ENCODE measurements around the gene DMPK.
A peak's percentile ranks its signal among the peaks of the same experiment; 100 is the strongest.

The DMPK gene

DNA sequence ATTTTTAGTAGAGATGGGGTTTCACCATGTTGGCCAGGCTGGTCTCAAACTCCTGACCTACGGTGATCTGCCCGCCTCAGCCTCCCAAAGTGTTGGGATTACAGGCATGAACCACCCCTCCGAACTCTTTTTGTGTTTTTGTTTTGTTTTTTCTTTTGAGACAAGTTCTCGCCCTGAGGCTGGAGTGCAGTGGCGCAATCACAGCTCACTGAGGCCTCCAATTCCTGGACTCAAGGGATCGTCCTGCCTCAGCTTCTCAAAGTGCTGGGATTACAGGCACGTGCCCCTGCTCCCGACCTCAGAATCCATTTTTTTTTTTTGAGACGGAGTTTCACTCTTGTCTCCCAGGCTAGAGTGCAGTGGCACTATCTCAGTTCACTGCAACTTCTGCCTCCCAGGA, 24.6 kb downstream of the DMPK start:
- Histone ChIP-seq H3K4me3 (ENCODE audit: insufficient read depth in 1 of 2, low read depth in 1 of 2, low read length in 2 of 2) (no peak overlapping the region), H2AK5ac (ENCODE audit: low read length, severe bottlenecking) (no peak overlapping the region), H3K27ac (ENCODE audit: low read length, poor library complexity, severe bottlenecking) (no peak overlapping the region), H2AFZ (ENCODE audit: low read depth, low read length) (no peak overlapping the region), H2BK15ac (ENCODE audit: low read depth, poor library complexity, severe bottlenecking) (no peak overlapping the region), H3K9ac (ENCODE audit: low read length) (no peak overlapping the region), H3K23ac (ENCODE audit: low read length in 2 of 2) (no peak overlapping the region), H2BK120ac (ENCODE audit: low read depth, low read length) (no peak overlapping the region), H3K36me3 (ENCODE audit: control insufficient read depth in 1 of 2, insufficient read depth in 2 of 2, low read depth in 1 of 2, low read length in 2 of 2) (peaks cover 0 to 3% of the 10 kb centered on the region in 2 experiments), H3K4ac (ENCODE audit: low read depth in 1 of 2, low read length in 2 of 2) (no peak overlapping the region), H2BK12ac (ENCODE audit: low read length in 2 of 2) (no peak overlapping the region), H4K91ac (ENCODE audit: low read length) (no peak overlapping the region), H3K4me1 (ENCODE audit: control insufficient read depth, insufficient read depth, low read depth, low read length) (peaks cover 4% of the 10 kb centered on the region), H2BK5ac (ENCODE audit: low read depth, low read length, poor library complexity, severe bottlenecking) (no peak overlapping the region), H3K18ac (ENCODE audit: low read depth in 1 of 2, low read length in 2 of 2) (no peak overlapping the region), H3K9me3 (ENCODE audit: control insufficient read depth, low read length) (no peaks in the 10 kb centered on the region), H4K8ac (ENCODE audit: low read length) (no peak overlapping the region), H3K79me1 (replicated peaks; ENCODE audit: low read length, poor library complexity, severe bottlenecking) (no peaks in the 10 kb centered on the region), H3K4me2 (ENCODE audit: low read length, poor library complexity, severe bottlenecking) (no peak overlapping the region), H3K14ac (ENCODE audit: low read length in 2 of 2) (no peak overlapping the region), H3K27me3 (ENCODE audit: control insufficient read depth in 1 of 2, insufficient read depth in 1 of 2, low read length in 2 of 2) (peaks cover 4 to 9% of the 10 kb centered on the region in 2 experiments)
- 85% methylated on average over 9 of the region's 9 CpGs for WGBS
- DNase-seq, result no peak

DNA sequence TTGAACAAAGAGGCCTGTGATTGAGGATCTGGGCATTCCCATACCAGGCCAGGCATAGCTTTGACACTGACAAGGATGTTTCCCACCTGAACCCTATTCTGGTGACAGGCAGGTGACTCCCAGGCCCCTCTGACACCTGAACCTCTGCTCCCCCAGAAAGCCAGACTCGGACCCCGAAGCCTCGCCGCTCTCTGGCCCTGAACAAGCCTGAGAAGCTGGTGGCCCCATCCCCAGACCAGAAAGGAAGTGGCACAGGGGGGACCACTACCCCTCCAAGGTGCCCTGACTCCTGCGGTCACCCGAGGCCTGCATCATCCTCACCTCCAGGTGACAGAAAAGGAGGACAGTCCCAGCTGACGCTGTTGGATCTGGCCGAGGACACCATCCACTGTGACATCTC, 28.0 kb downstream of the DMPK start:
- H3K14ac ChIP-seq (ENCODE audit: low read length in 2 of 2), result no peak overlapping the region
- H3K79me1 ChIP-seq (replicated peaks; ENCODE audit: low read length, poor library complexity, severe bottlenecking), result no peaks in the 10 kb centered on the region
- no peak overlapping the region for H3K23ac ChIP-seq (ENCODE audit: low read length in 2 of 2)
- no peak overlapping the region for H4K8ac ChIP-seq (ENCODE audit: low read length)
- no peak overlapping the region for H3K4me2 ChIP-seq (ENCODE audit: low read length, poor library complexity, severe bottlenecking)
- H3K4me1 ChIP-seq (ENCODE audit: control insufficient read depth, insufficient read depth, low read depth, low read length), result peaks cover 4% of the 10 kb centered on the region
- no peak overlapping the region for H3K18ac ChIP-seq (ENCODE audit: low read depth in 1 of 2, low read length in 2 of 2)
- no peak overlapping the region for H3K4ac ChIP-seq (ENCODE audit: low read depth in 1 of 2, low read length in 2 of 2)
- no peak overlapping the region for H2BK12ac ChIP-seq (ENCODE audit: low read length in 2 of 2)
- H2BK5ac ChIP-seq (ENCODE audit: low read depth, low read length, poor library complexity, severe bottlenecking), result no peak overlapping the region
- H3K27me3 ChIP-seq (ENCODE audit: control insufficient read depth in 1 of 2, insufficient read depth in 1 of 2, low read length in 2 of 2), result peaks cover 0 to 4% of the 10 kb centered on the region in 2 experiments
- no peak overlapping the region for H2AFZ ChIP-seq (ENCODE audit: low read depth, low read length)
- H2BK120ac ChIP-seq (ENCODE audit: low read depth, low read length), result no peak overlapping the region
- H3K9ac ChIP-seq (ENCODE audit: low read length), result no peak overlapping the region
- H3K9me3 ChIP-seq (ENCODE audit: control insufficient read depth, low read length), result no peaks in the 10 kb centered on the region
- 96% methylated on average over 8 of the region's 8 CpGs for WGBS
- no peak for DNase-seq
- no peak overlapping the region for H2AK5ac ChIP-seq (ENCODE audit: low read length, severe bottlenecking)
- H3K36me3 ChIP-seq (ENCODE audit: control insufficient read depth in 1 of 2, insufficient read depth in 2 of 2, low read depth in 1 of 2, low read length in 2 of 2), result no peaks in the 10 kb centered on the region
- H3K27ac ChIP-seq (ENCODE audit: low read length, poor library complexity, severe bottlenecking), result no peak overlapping the region
- no peak overlapping the region for H3K4me3 ChIP-seq (ENCODE audit: insufficient read depth in 1 of 2, low read depth in 1 of 2, low read length in 2 of 2)
- H4K91ac ChIP-seq (ENCODE audit: low read length), result no peak overlapping the region
- no peak overlapping the region for H2BK15ac ChIP-seq (ENCODE audit: low read depth, poor library complexity, severe bottlenecking)

DNA sequence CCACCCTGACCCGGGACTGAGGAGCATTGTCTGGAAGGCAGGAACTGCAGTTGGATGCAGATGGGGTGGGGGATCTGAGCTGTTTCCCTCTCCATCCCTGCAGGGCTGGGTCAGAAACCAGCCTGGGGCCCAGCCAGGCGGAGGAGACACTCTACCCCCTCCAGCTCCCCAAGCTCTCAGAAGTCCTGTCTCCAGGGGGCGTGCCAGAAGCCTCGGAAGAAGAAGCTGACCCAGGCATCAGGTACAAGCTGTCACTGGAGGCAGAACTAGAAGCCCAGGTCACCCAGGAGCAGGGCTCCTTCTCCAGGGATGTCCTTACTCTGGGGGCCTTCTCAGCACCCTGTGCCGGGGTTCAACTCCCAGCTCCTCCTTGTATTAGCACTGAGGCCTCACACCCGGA, 28.7 kb downstream of the DMPK start:
- Histone ChIP-seq H3K18ac (ENCODE audit: low read depth in 1 of 2, low read length in 2 of 2) (peak overlapping the region in 1 of 2 experiments; percentile 30), H2BK120ac (ENCODE audit: low read depth, low read length) (no peak overlapping the region), H3K14ac (ENCODE audit: low read length in 2 of 2) (peak overlapping the region in 1 of 2 experiments; percentile 26), H2AFZ (ENCODE audit: low read depth, low read length) (peak overlapping the region; percentile 15), H3K4me1 (ENCODE audit: control insufficient read depth, insufficient read depth, low read depth, low read length) (peaks cover 4% of the 10 kb centered on the region), H2AK5ac (ENCODE audit: low read length, severe bottlenecking) (no peak overlapping the region), H3K9me3 (ENCODE audit: control insufficient read depth, low read length) (no peaks in the 10 kb centered on the region), H3K27ac (ENCODE audit: low read length, poor library complexity, severe bottlenecking) (no peak overlapping the region), H3K4ac (ENCODE audit: low read depth in 1 of 2, low read length in 2 of 2) (no peak overlapping the region), H4K91ac (ENCODE audit: low read length) (no peak overlapping the region), H2BK12ac (ENCODE audit: low read length in 2 of 2) (no peak overlapping the region), H3K79me1 (replicated peaks; ENCODE audit: low read length, poor library complexity, severe bottlenecking) (no peaks in the 10 kb centered on the region), H3K4me3 (ENCODE audit: insufficient read depth in 1 of 2, low read depth in 1 of 2, low read length in 2 of 2) (no peak overlapping the region), H4K8ac (ENCODE audit: low read length) (no peak overlapping the region), H3K9ac (ENCODE audit: low read length) (no peak overlapping the region), H3K23ac (ENCODE audit: low read length in 2 of 2) (no peak overlapping the region), H3K27me3 (ENCODE audit: control insufficient read depth in 1 of 2, insufficient read depth in 1 of 2, low read length in 2 of 2) (peaks cover 0 to 4% of the 10 kb centered on the region in 2 experiments), H3K36me3 (ENCODE audit: control insufficient read depth in 1 of 2, insufficient read depth in 2 of 2, low read depth in 1 of 2, low read length in 2 of 2) (no peaks in the 10 kb centered on the region), H2BK15ac (ENCODE audit: low read depth, poor library complexity, severe bottlenecking) (no peak overlapping the region), H2BK5ac (ENCODE audit: low read depth, low read length, poor library complexity, severe bottlenecking) (no peak overlapping the region), H3K4me2 (ENCODE audit: low read length, poor library complexity, severe bottlenecking) (no peak overlapping the region)
- no peak for DNase-seq
- 63% methylated on average over 6 of the region's 6 CpGs for WGBS

DNA sequence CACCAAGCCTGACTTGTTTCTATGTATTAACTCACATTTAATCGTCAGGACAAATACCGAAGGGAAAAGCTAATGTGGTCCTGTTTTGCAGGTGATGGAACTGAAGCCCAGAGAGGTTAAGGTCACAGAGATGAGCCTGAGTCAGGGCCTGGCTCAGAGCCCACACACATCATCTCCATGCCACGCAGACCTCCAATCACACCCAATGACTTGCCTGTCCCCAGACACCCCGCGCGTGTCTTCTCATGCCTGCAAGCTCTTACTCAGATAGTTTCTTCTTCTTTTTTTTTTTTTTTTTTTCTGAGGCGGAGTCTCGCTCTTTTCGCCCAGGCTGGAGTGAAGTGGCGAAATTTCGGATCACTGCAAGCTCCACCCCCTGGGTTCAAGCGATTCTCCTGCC, 29.7 kb downstream of the DMPK start:
- H3K27ac ChIP-seq (ENCODE audit: low read length, poor library complexity, severe bottlenecking), result no peak overlapping the region
- H3K27me3 ChIP-seq (ENCODE audit: control insufficient read depth in 1 of 2, insufficient read depth in 1 of 2, low read length in 2 of 2), result peaks cover 0 to 4% of the 10 kb centered on the region in 2 experiments
- H2BK120ac ChIP-seq (ENCODE audit: low read depth, low read length), result no peak overlapping the region
- H3K9ac ChIP-seq (ENCODE audit: low read length), result no peak overlapping the region
- no peak overlapping the region for H2BK5ac ChIP-seq (ENCODE audit: low read depth, low read length, poor library complexity, severe bottlenecking)
- no peak overlapping the region for H4K8ac ChIP-seq (ENCODE audit: low read length)
- no peak overlapping the region for H4K91ac ChIP-seq (ENCODE audit: low read length)
- no peak overlapping the region for H3K18ac ChIP-seq (ENCODE audit: low read depth in 1 of 2, low read length in 2 of 2)
- H3K4me2 ChIP-seq (ENCODE audit: low read length, poor library complexity, severe bottlenecking), result no peak overlapping the region
- whole genome bisulfite sequencing, result 90% methylated on average over 6 of the region's 12 CpGs
- H2AK5ac ChIP-seq (ENCODE audit: low read length, severe bottlenecking), result no peak overlapping the region
- no peak overlapping the region for H3K14ac ChIP-seq (ENCODE audit: low read length in 2 of 2)
- H2AFZ ChIP-seq (ENCODE audit: low read depth, low read length), result no peak overlapping the region
- peaks cover 4% of the 10 kb centered on the region for H3K4me1 ChIP-seq (ENCODE audit: control insufficient read depth, insufficient read depth, low read depth, low read length)
- no peak for DNase-seq
- no peaks in the 10 kb centered on the region for H3K36me3 ChIP-seq (ENCODE audit: control insufficient read depth in 1 of 2, insufficient read depth in 2 of 2, low read depth in 1 of 2, low read length in 2 of 2)
- H2BK15ac ChIP-seq (ENCODE audit: low read depth, poor library complexity, severe bottlenecking), result no peak overlapping the region
- H2BK12ac ChIP-seq (ENCODE audit: low read length in 2 of 2), result no peak overlapping the region
- H3K79me1 ChIP-seq (replicated peaks; ENCODE audit: low read length, poor library complexity, severe bottlenecking), result no peaks in the 10 kb centered on the region
- H3K9me3 ChIP-seq (ENCODE audit: control insufficient read depth, low read length), result no peaks in the 10 kb centered on the region
- H3K4me3 ChIP-seq (ENCODE audit: insufficient read depth in 1 of 2, low read depth in 1 of 2, low read length in 2 of 2), result no peak overlapping the region
- no peak overlapping the region for H3K23ac ChIP-seq (ENCODE audit: low read length in 2 of 2)
- no peak overlapping the region for H3K4ac ChIP-seq (ENCODE audit: low read depth in 1 of 2, low read length in 2 of 2)

All from mesenchymal stem cell (in vitro differentiated cells and primary cell).